ENCODE data around the gene IL1RL1.
"Not testable (repeated sequence)": the region's sequence is repeated elsewhere in the genome, so short reads cannot be mapped to it uniquely, and the experiment has no call there.

The IL1RL1 gene

GRCh38 chr2:102291319-102292075 lies 19.9 kb upstream of the IL1RL1 start:
- DNase-seq (ENCODE audit: low spot score) = no peak

GRCh38 chr2:102294802-102295489 lies 16.4 kb upstream of the IL1RL1 start:
- no peak for DNase-seq (ENCODE audit: low spot score)

DNA sequence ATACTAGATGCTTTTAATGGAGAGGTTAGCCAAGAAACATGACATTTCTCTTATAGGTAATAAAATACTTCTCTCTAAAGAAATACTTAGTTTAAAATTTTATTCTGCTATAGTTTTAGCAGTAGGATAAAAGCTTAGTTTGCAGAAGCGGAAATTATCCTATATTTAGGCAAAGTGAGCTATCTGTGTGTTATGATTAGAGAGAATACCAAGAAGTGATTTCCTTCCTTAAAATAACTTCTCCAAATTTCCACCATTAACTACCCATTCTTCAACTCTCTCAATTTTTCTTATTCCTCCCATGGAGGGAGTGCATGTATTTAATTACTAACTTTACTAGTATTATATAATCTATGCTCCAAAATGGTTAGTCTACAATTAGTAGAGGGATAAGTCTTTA lies 15.8 kb upstream of the IL1RL1 start:
- no peak for DNase-seq (ENCODE audit: low spot score)

GRCh38 chr2:102296449-102296848 lies 14.9 kb upstream of the IL1RL1 start:
- no peak for DNase-seq (ENCODE audit: low spot score)

GRCh38 chr2:102297891-102298290 lies 13.5 kb upstream of the IL1RL1 start:
- DNase-seq (ENCODE audit: low spot score) = no peak

DNA sequence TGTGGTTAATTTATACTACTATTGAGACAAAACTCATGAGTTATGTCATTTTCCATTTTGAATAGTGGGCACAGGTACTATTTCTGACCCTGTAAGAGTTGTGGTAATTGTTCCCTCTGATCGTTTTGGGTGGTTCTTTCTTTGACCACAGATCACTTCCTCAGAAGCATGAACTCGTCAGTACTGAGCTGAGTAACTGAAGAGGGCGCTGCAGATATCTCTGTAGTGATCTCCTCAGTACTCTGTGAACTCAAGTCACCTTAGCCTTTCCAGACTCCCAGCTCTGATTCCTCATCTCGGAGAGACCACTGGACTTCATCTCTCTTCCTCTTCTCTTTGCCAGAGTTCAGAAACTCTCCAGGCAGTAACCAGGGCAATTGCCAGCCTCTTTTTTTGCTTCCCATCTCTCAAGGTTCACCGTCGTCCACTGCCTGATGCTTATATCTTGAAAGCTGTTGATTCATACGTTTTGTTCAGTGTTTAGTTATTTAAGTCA lies 9.4 kb upstream of the IL1RL1 start:
- no peak for DNase-seq (ENCODE audit: low spot score)

DNA sequence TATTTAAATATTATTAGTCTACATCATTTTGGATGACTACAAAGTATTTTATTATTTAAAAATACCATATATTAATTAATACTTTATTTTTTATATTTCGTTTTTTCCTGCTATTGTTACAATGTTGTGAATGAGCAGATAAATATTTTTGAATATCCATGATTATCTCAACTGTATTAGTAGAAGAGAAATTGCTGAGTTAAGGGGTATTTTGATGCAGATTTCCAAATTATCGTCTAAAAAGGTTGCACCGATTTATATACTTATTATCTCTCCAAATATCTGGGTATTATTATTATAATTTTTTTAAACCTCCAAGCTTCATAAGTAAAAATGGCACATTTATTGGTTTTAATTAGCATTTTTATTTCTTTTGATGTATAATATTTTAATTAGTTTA lies 8.9 kb upstream of the IL1RL1 start:
- DNase-seq (ENCODE audit: low spot score) = no peak

- no peak for DNase-seq (ENCODE audit: low spot score)
Observed at GRCh38 chr2:102303589-102303988, 7.8 kb upstream of the IL1RL1 start.

GRCh38 chr2:102304268-102304667 lies 7.1 kb upstream of the IL1RL1 start:
- no peak for DNase-seq (ENCODE audit: low spot score)

DNA sequence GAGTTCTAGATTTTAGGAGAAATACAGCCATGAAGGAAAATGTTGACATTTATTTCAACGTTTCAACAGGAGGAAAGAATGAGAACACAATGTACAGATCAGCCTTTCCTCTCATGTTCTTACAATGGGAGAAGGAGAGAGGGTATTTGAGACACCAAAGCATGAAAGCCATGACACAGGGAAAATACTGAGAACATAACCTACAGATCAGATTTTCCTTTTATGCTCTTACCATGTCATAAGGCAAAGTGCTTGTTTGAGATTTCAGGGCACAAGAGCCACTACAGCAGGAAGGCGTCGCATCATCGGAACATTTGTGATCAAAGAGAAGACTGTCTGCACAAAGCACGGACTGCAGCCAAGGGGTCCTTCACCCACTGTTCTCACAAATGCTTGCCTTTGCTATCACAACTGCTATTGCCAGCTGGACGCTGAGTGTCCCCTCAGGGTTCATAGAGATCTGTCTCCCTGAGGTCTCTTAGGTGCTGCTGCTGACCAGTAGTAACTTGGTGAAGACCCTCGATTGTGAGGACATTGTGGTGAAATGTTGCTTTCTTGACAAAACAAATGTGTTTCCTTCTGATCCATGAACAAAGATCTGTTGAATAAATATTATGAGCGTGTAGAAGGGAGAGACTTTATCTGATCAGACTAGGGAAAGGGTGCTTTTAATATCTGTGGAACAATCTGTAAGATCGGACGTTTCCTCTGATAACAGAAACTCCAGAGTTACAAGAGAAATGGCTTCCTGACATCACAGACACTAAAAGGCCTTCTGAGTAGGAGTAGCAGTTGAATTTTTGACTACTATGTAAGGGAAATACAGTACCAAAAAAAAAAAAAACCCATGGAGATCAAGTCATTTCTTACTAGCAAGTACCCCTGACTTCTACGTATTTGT lies 6.4 kb upstream of the IL1RL1 start:
- DNase-seq (ENCODE audit: low spot score) = no peak

DNA sequence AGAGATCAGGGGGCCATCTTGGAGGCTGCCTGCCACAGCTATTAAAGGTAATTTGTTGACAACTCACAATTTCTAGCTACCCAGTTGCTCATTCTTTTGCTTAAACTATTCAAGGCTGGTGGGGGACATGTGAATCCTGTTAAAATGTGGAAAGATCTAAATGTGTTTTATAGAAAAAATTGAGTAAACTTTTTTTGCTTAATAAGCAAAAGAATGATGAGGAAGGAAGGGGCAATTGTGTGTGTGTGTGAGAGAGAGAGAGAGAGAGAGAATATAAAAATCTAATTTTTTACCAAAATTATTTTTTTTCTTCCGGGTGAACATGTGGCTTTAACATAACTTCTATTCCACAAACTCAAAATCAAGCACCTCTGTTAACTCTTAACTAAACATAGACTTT lies 5.2 kb upstream of the IL1RL1 start:
- no peak for DNase-seq (ENCODE audit: low spot score)

DNA sequence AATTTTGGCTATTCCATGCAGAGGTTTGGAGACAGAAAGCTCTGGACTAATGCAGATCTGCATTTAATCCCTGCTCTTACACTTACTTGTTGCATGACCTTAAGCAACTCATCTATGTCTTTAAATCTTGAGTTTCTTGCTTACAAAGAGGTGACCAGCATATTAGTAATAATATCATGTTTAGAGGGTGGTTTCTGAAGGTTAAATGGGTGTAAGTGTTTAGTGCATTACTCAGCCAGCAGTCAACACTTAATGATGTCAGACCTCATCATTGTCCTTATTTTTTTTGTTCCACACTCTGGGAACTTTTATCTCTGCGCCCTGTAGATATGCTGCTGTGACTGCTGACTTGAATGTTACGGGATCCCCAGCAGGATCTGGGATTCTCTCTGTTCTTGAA lies 1.7 kb downstream of the IL1RL1 start:
- no peak for DNase-seq (ENCODE audit: low spot score)

GRCh38 chr2:102313471-102313870 lies 2.1 kb downstream of the IL1RL1 start:
- no peak for DNase-seq (ENCODE audit: low spot score)

DNA sequence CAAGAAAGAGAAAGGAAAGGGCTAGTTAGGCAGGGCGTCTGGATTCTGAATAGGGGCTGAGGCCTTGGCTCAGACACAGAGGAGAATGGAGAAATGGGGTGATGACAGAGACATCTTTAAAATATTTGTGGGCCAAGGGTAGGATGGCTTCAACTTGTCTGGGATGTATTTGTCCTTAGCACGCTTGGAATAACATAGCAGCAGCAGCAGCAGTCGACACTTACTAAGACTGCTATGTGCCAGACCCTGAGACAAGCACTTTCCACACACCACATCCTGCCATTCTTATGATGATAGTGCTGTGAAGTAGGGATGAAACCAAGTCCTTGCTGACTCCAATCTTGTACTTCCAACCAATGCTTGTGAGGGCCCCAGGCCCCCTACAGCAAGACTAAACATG lies 2.6 kb downstream of the IL1RL1 start:
- no peak for DNase-seq (ENCODE audit: low spot score)

DNA sequence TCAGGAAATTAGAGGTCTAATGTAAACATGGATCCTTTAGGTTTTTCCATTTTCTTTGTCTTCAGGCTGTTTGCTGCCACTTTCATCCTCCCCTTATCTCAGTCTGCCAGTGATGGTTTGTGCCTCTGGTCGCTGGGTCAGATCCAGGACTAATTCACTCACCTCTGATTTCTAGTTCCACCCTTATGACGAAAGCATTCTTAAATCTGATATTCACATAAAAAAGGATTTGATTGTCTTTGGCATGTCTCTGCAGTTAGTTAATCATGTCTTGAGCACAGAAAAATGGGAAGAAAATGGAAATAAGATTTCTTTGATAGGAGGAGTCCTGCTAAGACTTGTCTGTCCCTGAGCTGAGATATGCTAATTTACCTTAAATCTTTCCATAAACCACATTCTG lies 4.6 kb downstream of the IL1RL1 start:
- no peak for DNase-seq (ENCODE audit: low spot score)

DNA sequence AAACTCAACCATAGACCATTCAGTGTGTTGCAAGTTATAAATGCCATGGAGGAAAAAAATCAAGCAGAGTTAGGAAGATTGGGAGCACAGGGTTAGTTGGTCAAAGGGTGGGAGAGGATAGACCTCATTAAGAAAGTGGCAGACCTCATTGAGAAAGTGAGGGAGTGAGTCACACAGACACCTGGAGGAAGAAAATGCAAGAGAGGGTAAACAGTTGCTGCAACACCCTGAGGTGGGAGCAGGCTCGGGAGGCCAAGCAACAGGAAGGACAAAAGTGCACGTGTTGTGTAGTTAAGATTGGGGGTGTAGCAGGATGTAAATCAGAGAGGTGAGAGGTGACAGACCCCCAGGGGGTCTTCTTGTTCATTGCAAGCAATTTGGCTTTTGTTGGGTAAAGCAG lies 6.4 kb downstream of the IL1RL1 start:
- DNase-seq (ENCODE audit: low spot score) = no peak

DNA sequence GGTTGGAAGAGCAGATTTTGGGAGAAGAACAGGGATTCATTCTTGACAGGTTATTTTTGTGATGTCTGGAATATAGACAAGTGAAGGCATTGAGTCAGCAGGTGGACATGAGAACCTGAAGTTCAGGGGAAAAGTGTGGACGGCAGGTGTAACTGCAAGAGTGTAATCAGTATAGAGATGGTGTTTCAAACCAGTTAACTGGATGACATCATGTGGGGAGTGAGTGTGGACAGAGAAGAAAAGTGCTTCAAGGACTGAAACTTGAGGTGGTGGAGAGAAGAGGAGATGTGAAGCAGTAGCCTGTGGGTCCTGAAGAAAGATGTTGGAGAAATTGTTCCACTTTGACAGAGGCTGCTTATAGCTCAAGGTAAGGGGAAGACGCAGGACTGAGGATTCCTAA lies 7.1 kb downstream of the IL1RL1 start:
- no peak for DNase-seq (ENCODE audit: low spot score)

DNA sequence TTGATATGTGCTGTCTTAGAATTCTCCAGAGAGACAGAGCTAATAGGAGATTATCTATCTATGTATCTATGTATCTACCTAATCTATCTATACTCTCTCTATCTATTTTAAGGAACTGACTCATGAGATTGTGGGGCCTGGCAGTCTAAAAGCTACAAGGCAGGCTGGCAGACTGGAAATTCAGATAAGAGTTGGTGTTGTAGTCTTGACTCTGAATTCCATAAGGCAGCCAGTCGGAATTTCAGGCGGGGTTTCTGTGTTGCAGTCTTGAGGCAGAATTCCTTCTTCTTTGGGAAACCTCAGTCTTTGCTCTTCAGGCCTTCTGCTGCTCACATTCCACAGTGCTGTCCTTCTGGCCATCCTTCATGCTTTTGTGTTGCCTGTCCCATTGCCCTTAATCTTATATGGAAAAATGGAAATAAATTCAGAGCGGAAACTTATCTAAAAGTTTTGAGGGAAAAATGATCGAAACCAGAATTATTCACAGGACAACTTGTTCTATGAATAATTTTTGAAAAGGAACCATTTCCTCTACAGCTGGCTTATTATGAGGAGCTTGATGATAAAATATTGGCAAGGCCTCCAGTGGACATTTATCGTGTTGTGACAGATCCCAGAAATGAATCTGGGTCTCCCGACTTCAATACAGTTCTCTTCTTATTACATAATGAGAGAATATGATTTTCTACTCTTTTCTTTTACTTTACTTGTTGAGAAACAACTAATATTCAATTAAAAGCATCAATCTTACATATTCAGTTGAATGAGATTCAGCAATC lies 10.8 kb downstream of the IL1RL1 start:
- no peak for DNase-seq (ENCODE audit: low spot score)

- not testable (repeated sequence) for DNase-seq (ENCODE audit: low spot score)
Observed at GRCh38 chr2:102324914-102325313, 13.6 kb downstream of the IL1RL1 start.

- no peak for DNase-seq (ENCODE audit: low spot score)
Observed at GRCh38 chr2:102331311-102331980, 20.1 kb downstream of the IL1RL1 start.

- no peak for DNase-seq (ENCODE audit: low spot score)
Observed at GRCh38 chr2:102334486-102334885, 23.1 kb downstream of the IL1RL1 start.
